Measurements from ENCODE around the gene CEP152.

DNA sequence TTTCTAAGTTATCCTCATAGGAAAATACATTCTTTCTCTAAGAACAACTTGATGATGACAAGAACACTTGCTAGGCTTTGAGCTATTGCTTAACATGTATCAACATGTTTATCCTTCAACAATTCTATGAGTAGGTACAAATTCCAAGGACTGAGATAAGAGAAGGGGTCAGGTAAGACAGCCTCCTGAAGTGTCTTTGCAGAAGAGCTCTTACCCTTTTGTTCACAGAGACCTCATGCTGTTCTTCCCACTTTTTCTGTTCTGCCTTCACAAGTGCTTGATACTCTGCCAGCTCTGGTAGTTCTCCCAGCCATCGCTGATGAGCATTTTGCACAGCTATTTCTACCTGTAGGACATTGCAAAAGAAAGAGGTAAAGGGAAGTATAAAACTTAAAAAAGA, 50.9 kb downstream of the CEP152 start:
- no peak for TF ChIP-seq GATA2 (IDR thresholded peaks at IDR 0.05; ENCODE audit: low read depth, low read length)
- TF ChIP-seq GATA3 (IDR thresholded peaks at IDR 0.05; ENCODE audit: low read depth, low read length), result no peak
